ENCODE results near the gene UQCRQ.
A peak's percentile ranks its signal among the peaks of the same experiment; 100 is the strongest.

DNA sequence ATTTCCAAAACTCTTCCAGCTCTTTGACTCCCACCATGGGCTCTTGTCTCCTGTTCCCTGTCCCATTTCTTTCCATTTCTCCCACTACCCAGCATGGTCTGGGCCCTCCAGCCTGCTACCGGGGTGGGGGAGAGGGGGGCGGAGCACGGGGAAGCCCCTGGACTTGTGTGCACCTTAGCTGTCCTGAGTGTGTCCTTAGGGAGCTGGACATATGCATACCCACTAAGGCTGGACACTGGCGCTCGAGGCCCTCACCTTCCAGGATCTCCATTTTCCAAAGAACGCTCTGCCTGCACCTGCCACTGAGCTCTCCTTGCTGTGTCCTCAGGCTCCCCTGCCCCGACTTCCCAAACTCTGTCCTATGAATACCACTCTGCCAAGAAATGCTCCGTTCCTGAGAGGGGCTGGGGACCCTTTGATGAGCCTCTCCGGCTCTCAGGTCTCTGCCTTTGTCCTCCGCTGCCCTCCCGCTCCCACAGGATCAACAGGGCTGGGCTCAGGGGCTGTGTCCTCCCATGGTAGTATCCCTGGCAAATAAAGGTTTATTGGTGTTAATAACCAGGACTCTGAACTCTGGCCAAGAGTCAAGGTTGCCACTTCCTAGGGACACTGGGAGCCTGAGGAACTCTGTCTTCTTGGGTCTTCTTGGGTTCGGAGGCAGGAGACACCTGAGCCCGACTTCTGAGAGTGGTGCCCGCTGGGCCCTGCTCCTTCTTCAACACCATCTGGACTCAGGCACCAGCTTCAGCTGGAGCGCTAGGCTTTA is 35.2 kb upstream of the UQCRQ start:
- TF ChIP-seq, protein P1, sequence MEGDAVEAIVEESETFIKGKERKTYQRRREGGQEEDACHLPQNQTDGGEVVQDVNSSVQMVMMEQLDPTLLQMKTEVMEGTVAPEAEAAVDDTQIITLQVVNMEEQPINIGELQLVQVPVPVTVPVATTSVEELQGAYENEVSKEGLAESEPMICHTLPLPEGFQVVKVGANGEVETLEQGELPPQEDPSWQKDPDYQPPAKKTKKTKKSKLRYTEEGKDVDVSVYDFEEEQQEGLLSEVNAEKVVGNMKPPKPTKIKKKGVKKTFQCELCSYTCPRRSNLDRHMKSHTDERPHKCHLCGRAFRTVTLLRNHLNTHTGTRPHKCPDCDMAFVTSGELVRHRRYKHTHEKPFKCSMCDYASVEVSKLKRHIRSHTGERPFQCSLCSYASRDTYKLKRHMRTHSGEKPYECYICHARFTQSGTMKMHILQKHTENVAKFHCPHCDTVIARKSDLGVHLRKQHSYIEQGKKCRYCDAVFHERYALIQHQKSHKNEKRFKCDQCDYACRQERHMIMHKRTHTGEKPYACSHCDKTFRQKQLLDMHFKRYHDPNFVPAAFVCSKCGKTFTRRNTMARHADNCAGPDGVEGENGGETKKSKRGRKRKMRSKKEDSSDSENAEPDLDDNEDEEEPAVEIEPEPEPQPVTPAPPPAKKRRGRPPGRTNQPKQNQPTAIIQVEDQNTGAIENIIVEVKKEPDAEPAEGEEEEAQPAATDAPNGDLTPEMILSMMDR (IDR thresholded peaks at IDR 0.05; ENCODE audit: low read depth, low read length, missing input control): no peak
- TF ChIP-seq GABPA (IDR thresholded peaks at IDR 0.05 in 1 of 2, conservative IDR thresholded peaks at IDR 0.05 in 1 of 2) (no peak), EGR1 (IDR thresholded peaks at IDR 0.05; ENCODE audit: low read depth in 2 of 2) (no peak), RAD21 (IDR thresholded peaks at IDR 0.05) (no peak), SP1 (IDR thresholded peaks at IDR 0.05) (no peak), TAF1 (conservative IDR thresholded peaks at IDR 0.05) (no peak), HNF4A (conservative IDR thresholded peaks at IDR 0.05) (peak; percentile 63 to 76), YY1 (IDR thresholded peaks at IDR 0.05) (no peak), NR2F2 (IDR thresholded peaks at IDR 0.05) (no peak)
- TF ChIP-seq, protein P2, sequence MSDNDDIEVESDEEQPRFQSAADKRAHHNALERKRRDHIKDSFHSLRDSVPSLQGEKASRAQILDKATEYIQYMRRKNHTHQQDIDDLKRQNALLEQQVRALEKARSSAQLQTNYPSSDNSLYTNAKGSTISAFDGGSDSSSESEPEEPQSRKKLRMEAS (IDR thresholded peaks at IDR 0.05): no peak
